ENCODE results near the gene COLQ. TPM values are rescaled to one million over a fixed set of nuclear protein-coding genes. Genes with fewer than 3 reads are reported as not detected.

Gene COLQ
- total RNA-seq, 1 donor from 2014 or later: 0.12 TPM

- DNase-seq (ENCODE audit: low read depth): no peak
- no peak overlapping the region for H3K4me3 ChIP-seq (ENCODE audit: low read depth, low read length)
- TF ChIP-seq CTCF (conservative IDR thresholded peaks at IDR 0.05; ENCODE audit: low read depth, low read length): no peak
These were observed 117.5 kb downstream of the COLQ start for GRCh38 chr3:15403965-15404364.

DNA sequence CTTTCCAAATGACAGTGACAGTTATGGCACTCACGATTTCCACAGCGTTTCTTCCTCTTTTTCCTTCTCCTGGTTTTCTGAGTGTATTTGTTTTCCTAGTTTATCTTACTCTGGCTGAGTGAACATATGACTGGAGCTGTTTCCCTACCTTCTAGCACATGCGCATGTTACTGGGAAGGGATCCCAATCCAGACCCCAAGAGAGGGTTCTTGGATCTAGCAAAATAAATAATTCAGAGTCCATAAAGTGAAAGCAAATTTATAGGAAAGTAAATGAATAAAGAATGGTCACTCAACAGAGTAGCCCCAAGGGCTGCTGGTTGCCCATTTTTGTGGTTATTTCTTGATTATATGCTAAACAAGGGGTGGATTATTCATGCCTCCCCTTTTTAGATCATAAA, 118.0 kb downstream of the COLQ start:
- no peak overlapping the region for H3K4me3 ChIP-seq (ENCODE audit: low read depth, low read length)
- no peak for DNase-seq (ENCODE audit: low read depth)
- no peak for TF ChIP-seq CTCF (conservative IDR thresholded peaks at IDR 0.05; ENCODE audit: low read depth, low read length)

DNA sequence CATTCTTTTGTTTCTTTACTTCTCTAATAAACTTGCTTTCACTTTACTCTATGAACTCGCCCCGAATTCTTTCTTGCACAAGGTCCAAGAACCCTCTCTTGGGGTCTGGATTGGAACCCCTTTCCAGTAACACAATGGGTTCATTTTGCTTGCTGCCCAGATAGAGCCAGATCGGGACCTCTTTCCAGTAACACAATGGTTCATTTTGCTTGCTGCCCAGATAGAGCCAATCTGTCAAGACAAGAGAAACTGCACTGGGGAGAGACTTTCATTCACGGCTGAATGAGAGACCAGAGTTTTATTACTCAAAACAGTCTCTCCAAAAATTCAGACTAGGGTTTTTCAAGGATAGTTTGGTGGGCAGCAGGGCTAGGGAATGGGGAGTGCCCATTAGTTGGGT, 119.6 kb downstream of the COLQ start:
- H3K4me3 ChIP-seq (ENCODE audit: low read depth, low read length): no peak overlapping the region
- no peak for TF ChIP-seq CTCF (conservative IDR thresholded peaks at IDR 0.05; ENCODE audit: low read depth, low read length)
- no peak for DNase-seq (ENCODE audit: low read depth)

Other genes with a start within 250 kb of the COLQ start
- gene SH3BP5, start 189.1 kb downstream of the COLQ start, total RNA-seq: 6.7 and 7.7 TPM in 2 replicates
- 13.0 and 17.7 TPM in 2 replicates for gene METTL6, start 94.2 kb downstream of the COLQ start, total RNA-seq
- gene EAF1, start 94.1 kb downstream of the COLQ start, total RNA-seq: 16.3 and 19.1 TPM in 2 replicates
- 17.9 and 22.1 TPM in 2 replicates for gene HACL1, start 79.9 kb upstream of the COLQ start, total RNA-seq
- gene BTD, start 80.0 kb upstream of the COLQ start, total RNA-seq: 12.1 and 16.0 TPM in 2 replicates

All from epithelial cell of proximal tubule (primary cell).